Neural cell (in vitro differentiated cells): ENCODE results near the gene KIF5A. TPM values are rescaled to one million over a fixed set of nuclear protein-coding genes. Genes with fewer than 3 reads are reported as not detected.

Experiments
- H2AFZ ChIP-seq: fragments of 200-600, 300-800 bp; sonication (generic), shearing (Covaris generic); 2 replicates; pipeline ENCODE4 v1.6.0; 2014; ENCODE audit warnings: low read depth, mild to moderate bottlenecking, antibody characterized with exemption, low read length, moderate library complexity
- H3F3A ChIP-seq: fragments of 200-600 bp; shearing (Covaris generic); 2 replicates; pipeline ENCODE4 v1.6.1; 2016; ENCODE audit warnings: mild to moderate bottlenecking, moderate library complexity, mixed read lengths, antibody characterized with exemption, low read length; ENCODE audit not compliant: insufficient read depth, poor library complexity, severe bottlenecking
- H3K27ac ChIP-seq: fragments of 200-600, 300-800 bp; sonication (generic), shearing (Covaris generic); 2 replicates; pipeline ENCODE4 v1.5.1; 2014; ENCODE audit warnings: mild to moderate bottlenecking, low read length, moderate library complexity
- H3K27me3 ChIP-seq: fragments of 300-800, 200-600 bp; sonication (generic), shearing (Covaris generic); 2 replicates; pipeline ENCODE4 v1.6.0; 2014; ENCODE audit warnings: mild to moderate bottlenecking, low read depth, low read length, moderate library complexity; ENCODE audit not compliant: insufficient read depth
- H3K36me3 ChIP-seq: fragments of 300-800, 200-600 bp; sonication (generic), shearing (Covaris generic); 2 replicates; pipeline ENCODE4 v1.5.1; 2014; ENCODE audit warnings: mild to moderate bottlenecking, antibody characterized with exemption, low read length, moderate library complexity; ENCODE audit not compliant: insufficient read depth
- H3K4me2 ChIP-seq: fragments of 300-800, 200-600 bp; sonication (generic), shearing (Covaris generic); 2 replicates; pipeline ENCODE4 v1.6.0; 2014; ENCODE audit warnings: mild to moderate bottlenecking, low read length
- H3K4me3 ChIP-seq: fragments of 300-800, 200-600 bp; sonication (generic), shearing (Covaris generic); 2 replicates; pipeline ENCODE4 v1.5.1; 2014; ENCODE audit warnings: mild to moderate bottlenecking, low read length, moderate library complexity
- H3K79me2 ChIP-seq: fragments of 200-600 bp; shearing (Covaris generic); replicated peaks from 2 replicates; pipeline ENCODE4 v1.6.0; 2014; ENCODE audit warnings: mild to moderate bottlenecking, low read length, moderate library complexity; ENCODE audit not compliant: insufficient read depth
- H3K9ac ChIP-seq: fragments of 300-800, 200-600 bp; sonication (generic), shearing (Covaris generic); 2 replicates; pipeline ENCODE4 v1.6.1; 2016; ENCODE audit warnings: mild to moderate bottlenecking, low read length, mixed read lengths
- H3K9me2 ChIP-seq: fragments of 200-600 bp; shearing (Covaris generic); 2 replicates; pipeline ENCODE4 v1.6.1; 2016; ENCODE audit warnings: mild to moderate bottlenecking, low read length, mixed read lengths; ENCODE audit not compliant: insufficient read depth
- H3K9me3 ChIP-seq: fragments of 200-600, 300-800 bp; sonication (generic), shearing (Covaris generic); 2 replicates; pipeline ENCODE4 v1.6.1; 2016; ENCODE audit warnings: mild to moderate bottlenecking, mixed run types, low read length, moderate library complexity, mixed read lengths
- H4K20me1 ChIP-seq: fragments of 200-600 bp; shearing (Covaris generic); 2 replicates; pipeline ENCODE4 v1.6.1; 2016; ENCODE audit warnings: mild to moderate bottlenecking, mixed run types; ENCODE audit not compliant: insufficient read depth
- EP300 ChIP-seq: fragments of 450-650 bp; conservative IDR thresholded peaks from 2 replicates; pipeline ENCODE4 v1.6.1; 2014; ENCODE audit warnings: antibody characterized with exemption, mild to moderate bottlenecking, moderate library complexity; ENCODE audit not compliant: poor library complexity, severe bottlenecking
- EZH2 ChIP-seq: fragments of 200-600, 300-800 bp; shearing (Covaris generic), sonication (generic); IDR thresholded peaks from 2 replicates; pipeline ENCODE4 v1.6.1; 2014; ENCODE audit warnings: antibody characterized with exemption, low read length, borderline replicate concordance, mild to moderate bottlenecking; ENCODE audit not compliant: insufficient read depth, poor library complexity, severe bottlenecking
- MXI1 ChIP-seq: fragments of 450-650 bp; conservative IDR thresholded peaks from 2 replicates; pipeline ENCODE4 v1.6.1; 2014; ENCODE audit warnings: antibody characterized with exemption, mild to moderate bottlenecking; ENCODE audit not compliant: poor library complexity, severe bottlenecking
- POLR2AphosphoS5 ChIP-seq: IDR thresholded peaks from 2 replicates; pipeline ENCODE4 v1.6.1; 2012
- RAD21 ChIP-seq: fragments of 450-650 bp; conservative IDR thresholded peaks from 2 replicates; pipeline ENCODE4 v1.6.1; 2014; ENCODE audit warnings: antibody characterized with exemption, mild to moderate bottlenecking, moderate library complexity
- SMC3 ChIP-seq: fragments of 450-650 bp; conservative IDR thresholded peaks from 2 replicates; pipeline ENCODE4 v1.6.1; 2014; ENCODE audit warnings: antibody characterized with exemption, mild to moderate bottlenecking, moderate library complexity; ENCODE audit not compliant: poor library complexity
- TAF1 ChIP-seq: IDR thresholded peaks from 2 replicates; pipeline ENCODE4 v1.6.1; 2012; ENCODE audit warnings: low read depth
- polyA plus RNA-seq: library from polyadenylated mRNA; depleted of rRNA; stranded (reverse); fragments of >200 nt; gene quantifications from 2 replicates; pipeline ENCODE4 v1.2.3, GENCODE V29; 2014
- TF ChIP-seq, protein P1 (sequence below): IDR thresholded peaks from 2 replicates; pipeline ENCODE4 v1.6.1; 2012; ENCODE audit warnings: borderline replicate concordance
- TF ChIP-seq, protein P2 (sequence below): fragments of 450-650 bp; IDR thresholded peaks from 2 replicates; pipeline ENCODE4 v1.5.1; 2014; ENCODE audit warnings: antibody characterized with exemption, mild to moderate bottlenecking, moderate library complexity; ENCODE audit not compliant: poor library complexity, severe bottlenecking

Gene KIF5A
- polyA plus RNA-seq, 1 donor from 2014 or later = 58.8 TPM

DNA sequence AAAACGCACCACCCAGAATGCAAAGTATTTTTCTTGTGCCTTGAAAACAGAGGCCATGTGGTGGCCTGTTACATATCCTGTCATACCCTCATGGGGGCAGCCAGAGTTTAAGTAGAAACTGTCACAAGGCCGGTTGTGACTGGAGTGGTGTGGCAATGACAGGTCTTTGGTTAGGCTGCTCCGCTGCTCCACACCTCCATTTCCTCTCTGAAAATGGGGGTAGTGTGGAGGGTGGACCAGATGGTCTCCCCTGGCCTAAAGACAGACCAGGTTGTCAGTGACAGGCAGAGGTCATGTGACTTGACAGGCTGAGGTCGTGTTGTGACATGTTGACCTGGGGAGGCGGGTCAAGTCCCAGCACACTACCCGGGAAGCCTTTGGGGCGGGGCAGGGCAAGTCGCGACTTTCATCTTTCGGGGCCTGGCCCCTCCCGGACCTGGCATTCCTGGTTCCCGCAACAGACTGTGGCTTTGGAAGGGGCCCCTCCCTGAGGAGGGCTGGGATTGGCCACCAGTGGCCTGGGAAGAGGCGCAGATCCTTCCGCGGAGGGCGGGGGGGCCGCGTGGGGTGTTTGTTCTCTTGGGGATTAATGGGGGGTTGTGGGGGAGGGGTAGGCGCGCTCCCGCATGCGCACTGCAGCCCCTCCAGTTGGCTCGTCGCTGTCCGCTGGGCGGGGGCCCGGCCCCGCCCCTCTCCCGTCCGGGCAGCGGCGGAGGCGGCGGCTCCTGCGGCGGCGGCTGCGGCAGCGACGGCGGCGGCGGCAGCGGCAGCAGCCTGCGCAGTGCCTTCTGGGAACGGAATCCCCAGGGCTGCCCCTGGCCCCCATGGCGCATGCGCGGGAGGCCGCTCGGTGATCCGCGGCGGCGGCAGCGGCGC is 27.6 kb upstream of the KIF5A start, which contains the start of gene MBD6:
Gene MBD6 (plus strand): TSS at position 814 of the 876 bp plus-strand sequence. CDS start 1,480 bp downstream, outside the sequence.
- peaks cover 4% of the 10 kb centered on the region for H3F3A ChIP-seq
- H3K4me2 ChIP-seq = peak within 1 kb of the TSS; percentile 94
- H3K27me3 ChIP-seq = no peaks in the 10 kb centered on the region
- no peaks in the 10 kb centered on the region for H3K36me3 ChIP-seq
- H2AFZ ChIP-seq = peak within 1 kb of the TSS; percentile 65
- peaks cover 35% of the 10 kb centered on the region for H3K79me2 ChIP-seq
- no peaks in the 10 kb centered on the region for H4K20me1 ChIP-seq
- peak within 1 kb of the TSS; percentile 86 for H3K4me3 ChIP-seq
- H3K27ac ChIP-seq = peak within 1 kb of the TSS; percentile 93
- peak within 1 kb of the TSS; percentile 84 for H3K9ac ChIP-seq
- no peaks in the 10 kb centered on the region for H3K9me3 ChIP-seq
- H3K9me2 ChIP-seq = no peaks in the 10 kb centered on the region
- TF ChIP-seq, protein P1, sequence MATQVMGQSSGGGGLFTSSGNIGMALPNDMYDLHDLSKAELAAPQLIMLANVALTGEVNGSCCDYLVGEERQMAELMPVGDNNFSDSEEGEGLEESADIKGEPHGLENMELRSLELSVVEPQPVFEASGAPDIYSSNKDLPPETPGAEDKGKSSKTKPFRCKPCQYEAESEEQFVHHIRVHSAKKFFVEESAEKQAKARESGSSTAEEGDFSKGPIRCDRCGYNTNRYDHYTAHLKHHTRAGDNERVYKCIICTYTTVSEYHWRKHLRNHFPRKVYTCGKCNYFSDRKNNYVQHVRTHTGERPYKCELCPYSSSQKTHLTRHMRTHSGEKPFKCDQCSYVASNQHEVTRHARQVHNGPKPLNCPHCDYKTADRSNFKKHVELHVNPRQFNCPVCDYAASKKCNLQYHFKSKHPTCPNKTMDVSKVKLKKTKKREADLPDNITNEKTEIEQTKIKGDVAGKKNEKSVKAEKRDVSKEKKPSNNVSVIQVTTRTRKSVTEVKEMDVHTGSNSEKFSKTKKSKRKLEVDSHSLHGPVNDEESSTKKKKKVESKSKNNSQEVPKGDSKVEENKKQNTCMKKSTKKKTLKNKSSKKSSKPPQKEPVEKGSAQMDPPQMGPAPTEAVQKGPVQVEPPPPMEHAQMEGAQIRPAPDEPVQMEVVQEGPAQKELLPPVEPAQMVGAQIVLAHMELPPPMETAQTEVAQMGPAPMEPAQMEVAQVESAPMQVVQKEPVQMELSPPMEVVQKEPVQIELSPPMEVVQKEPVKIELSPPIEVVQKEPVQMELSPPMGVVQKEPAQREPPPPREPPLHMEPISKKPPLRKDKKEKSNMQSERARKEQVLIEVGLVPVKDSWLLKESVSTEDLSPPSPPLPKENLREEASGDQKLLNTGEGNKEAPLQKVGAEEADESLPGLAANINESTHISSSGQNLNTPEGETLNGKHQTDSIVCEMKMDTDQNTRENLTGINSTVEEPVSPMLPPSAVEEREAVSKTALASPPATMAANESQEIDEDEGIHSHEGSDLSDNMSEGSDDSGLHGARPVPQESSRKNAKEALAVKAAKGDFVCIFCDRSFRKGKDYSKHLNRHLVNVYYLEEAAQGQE = peak; percentile 14
- TF ChIP-seq POLR2AphosphoS5 (peak; percentile 63), EP300 (peak; percentile 44), TAF1 (peak; percentile 49), EZH2 (no peak), SMC3 (no peak), RAD21 (no peak), MXI1 (peak; percentile 56)
- TF ChIP-seq, protein P2, sequence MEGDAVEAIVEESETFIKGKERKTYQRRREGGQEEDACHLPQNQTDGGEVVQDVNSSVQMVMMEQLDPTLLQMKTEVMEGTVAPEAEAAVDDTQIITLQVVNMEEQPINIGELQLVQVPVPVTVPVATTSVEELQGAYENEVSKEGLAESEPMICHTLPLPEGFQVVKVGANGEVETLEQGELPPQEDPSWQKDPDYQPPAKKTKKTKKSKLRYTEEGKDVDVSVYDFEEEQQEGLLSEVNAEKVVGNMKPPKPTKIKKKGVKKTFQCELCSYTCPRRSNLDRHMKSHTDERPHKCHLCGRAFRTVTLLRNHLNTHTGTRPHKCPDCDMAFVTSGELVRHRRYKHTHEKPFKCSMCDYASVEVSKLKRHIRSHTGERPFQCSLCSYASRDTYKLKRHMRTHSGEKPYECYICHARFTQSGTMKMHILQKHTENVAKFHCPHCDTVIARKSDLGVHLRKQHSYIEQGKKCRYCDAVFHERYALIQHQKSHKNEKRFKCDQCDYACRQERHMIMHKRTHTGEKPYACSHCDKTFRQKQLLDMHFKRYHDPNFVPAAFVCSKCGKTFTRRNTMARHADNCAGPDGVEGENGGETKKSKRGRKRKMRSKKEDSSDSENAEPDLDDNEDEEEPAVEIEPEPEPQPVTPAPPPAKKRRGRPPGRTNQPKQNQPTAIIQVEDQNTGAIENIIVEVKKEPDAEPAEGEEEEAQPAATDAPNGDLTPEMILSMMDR = peak; percentile 21

DNA sequence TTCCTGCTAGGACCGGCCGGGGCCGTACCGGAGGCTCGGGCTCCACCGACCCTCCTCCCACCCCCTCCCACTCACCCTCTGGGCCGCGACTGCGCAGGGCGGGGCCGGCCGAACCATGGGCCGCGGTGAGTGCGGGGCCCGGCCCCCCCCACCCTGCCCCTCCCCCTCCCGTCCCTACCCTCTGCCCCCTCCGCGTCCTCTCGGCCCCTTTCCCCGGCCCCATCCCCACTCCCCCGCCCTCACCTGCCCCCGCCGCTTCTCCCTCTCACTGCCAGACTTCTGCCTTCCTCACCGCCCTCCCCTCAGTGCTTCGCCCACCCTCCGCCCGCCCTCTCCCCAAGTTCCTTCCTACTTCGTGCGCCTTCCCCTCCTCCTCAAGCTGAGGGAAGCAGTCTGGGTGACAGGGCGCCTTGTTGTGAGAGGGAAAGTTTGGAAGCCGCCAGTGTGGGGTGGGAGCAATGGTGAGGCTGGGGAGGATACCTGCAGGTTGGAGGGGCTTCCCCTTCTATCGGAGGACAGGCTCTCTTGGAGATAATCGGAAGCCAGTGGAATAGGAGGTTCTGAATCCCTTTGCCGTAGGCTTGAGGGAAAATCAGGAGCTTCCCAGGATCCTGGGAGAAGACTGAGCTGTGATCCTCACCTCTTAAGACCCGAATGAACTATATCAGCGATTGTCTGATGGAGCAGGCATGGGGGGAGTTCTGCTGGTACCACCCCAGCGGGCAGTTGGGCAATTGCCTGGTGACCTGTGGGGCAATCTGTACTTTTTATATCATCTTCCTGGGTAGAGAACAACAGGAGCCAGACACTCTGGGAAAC is 26.7 kb upstream of the KIF5A start:
- Histone ChIP-seq H3K9me2 (no peaks in the 10 kb centered on the region), H3K9me3 (no peaks in the 10 kb centered on the region), H3K9ac (peak overlapping the region; percentile 84), H2AFZ (no peak overlapping the region), H3K4me3 (peak overlapping the region; percentile 86), H3K4me2 (peak overlapping the region; percentile 94), H3F3A (peaks cover 4% of the 10 kb centered on the region), H3K79me2 (peaks cover 34% of the 10 kb centered on the region), H4K20me1 (no peaks in the 10 kb centered on the region), H3K36me3 (no peaks in the 10 kb centered on the region), H3K27ac (peak overlapping the region; percentile 74), H3K27me3 (no peaks in the 10 kb centered on the region)
- peak; percentile 19 for TF ChIP-seq SMC3
- no peak for TF ChIP-seq TAF1
